Measurements from ENCODE around the gene GPR137. TPM values are rescaled to one million over a fixed set of nuclear protein-coding genes. Genes with fewer than 3 reads are reported as not detected.

Gene GPR137
- total and polyA plus RNA-seq, 2 experiments from 2014 or later: 16.3 to 32.5 TPM

DNA sequence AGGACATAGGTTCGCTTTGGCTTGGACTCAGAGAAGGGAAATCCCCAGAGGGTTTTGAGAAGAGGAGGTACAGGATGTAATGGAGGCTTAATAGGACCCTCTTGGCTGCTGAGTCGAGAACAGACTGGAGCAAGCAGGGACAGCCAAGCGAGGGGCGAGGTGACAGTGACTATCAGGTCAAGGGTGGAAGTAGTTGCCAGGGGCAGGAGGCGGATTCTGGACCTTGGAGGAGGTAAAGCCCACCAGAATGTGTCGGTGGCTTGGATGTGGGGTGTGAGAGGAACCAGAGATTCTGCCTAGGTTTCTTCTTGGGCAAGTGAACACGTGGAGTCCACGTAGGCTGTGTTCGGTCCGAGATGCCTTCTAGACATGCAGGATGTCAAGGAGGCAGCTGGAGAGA, 27.3 kb downstream of the GPR137 start:
- Mint-ChIP-seq H3K9me3 (no peaks in the 10 kb centered on the region; the same call in 1 of the 3 replicates), H3K27me3 (ENCODE audit: insufficient read depth, low read depth, poor library complexity) (peaks cover 25% of the 10 kb centered on the region), H3K4me3 (no peak overlapping the region; the same call in 2 of the 3 replicates), H3K4me1 (peaks cover 8% of the 10 kb centered on the region; the same call in 2 of the 3 replicates), H3K36me3 (ENCODE audit: low read depth) (peaks cover 35% of the 10 kb centered on the region), H3K27ac (no peak overlapping the region; the same call in 1 of the 2 replicates)
- DNase-seq (ENCODE audit: low spot score) (no peak), ATAC-seq (no peak)
- Histone ChIP-seq H3K9me2 (ENCODE audit: insufficient read depth) (no peaks in the 10 kb centered on the region), H2AFZ (no peak overlapping the region), H3K4me2 (no peak overlapping the region), H3K27me3 (ENCODE audit: insufficient read depth) (no peaks in the 10 kb centered on the region), H3K27ac (ENCODE audit: low read depth) (no peak overlapping the region), H4K20me1 (replicated peaks; ENCODE audit: insufficient read depth) (no peaks in the 10 kb centered on the region; the same call in none of the 2 replicates), H3K36me3 (ENCODE audit: insufficient read depth) (no peaks in the 10 kb centered on the region; the same call in 1 of the 2 replicates), H3F3A (replicated peaks; ENCODE audit: low read depth) (peaks cover 19% of the 10 kb centered on the region; the same call in 1 of the 2 replicates), H3K79me2 (replicated peaks; ENCODE audit: insufficient read depth) (peaks cover 30% of the 10 kb centered on the region), H3K4me3 (no peak overlapping the region), H3K4me1 (ENCODE audit: insufficient read depth) (peaks cover 5% of the 10 kb centered on the region)
- TF ChIP-seq ETS1 (IDR thresholded peaks at IDR 0.05): no peak
- no peak for TF ChIP-seq JUNB (IDR thresholded peaks at IDR 0.05; ENCODE audit: unreplicated experiment)
- no peak for TF ChIP-seq NANOG (IDR thresholded peaks at IDR 0.05; ENCODE audit: borderline replicate concordance)
- TF ChIP-seq, protein P1, sequence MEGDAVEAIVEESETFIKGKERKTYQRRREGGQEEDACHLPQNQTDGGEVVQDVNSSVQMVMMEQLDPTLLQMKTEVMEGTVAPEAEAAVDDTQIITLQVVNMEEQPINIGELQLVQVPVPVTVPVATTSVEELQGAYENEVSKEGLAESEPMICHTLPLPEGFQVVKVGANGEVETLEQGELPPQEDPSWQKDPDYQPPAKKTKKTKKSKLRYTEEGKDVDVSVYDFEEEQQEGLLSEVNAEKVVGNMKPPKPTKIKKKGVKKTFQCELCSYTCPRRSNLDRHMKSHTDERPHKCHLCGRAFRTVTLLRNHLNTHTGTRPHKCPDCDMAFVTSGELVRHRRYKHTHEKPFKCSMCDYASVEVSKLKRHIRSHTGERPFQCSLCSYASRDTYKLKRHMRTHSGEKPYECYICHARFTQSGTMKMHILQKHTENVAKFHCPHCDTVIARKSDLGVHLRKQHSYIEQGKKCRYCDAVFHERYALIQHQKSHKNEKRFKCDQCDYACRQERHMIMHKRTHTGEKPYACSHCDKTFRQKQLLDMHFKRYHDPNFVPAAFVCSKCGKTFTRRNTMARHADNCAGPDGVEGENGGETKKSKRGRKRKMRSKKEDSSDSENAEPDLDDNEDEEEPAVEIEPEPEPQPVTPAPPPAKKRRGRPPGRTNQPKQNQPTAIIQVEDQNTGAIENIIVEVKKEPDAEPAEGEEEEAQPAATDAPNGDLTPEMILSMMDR (conservative IDR thresholded peaks at IDR 0.05; ENCODE audit: low read depth in 2 of 2): no peak
- TF ChIP-seq, protein P2, sequence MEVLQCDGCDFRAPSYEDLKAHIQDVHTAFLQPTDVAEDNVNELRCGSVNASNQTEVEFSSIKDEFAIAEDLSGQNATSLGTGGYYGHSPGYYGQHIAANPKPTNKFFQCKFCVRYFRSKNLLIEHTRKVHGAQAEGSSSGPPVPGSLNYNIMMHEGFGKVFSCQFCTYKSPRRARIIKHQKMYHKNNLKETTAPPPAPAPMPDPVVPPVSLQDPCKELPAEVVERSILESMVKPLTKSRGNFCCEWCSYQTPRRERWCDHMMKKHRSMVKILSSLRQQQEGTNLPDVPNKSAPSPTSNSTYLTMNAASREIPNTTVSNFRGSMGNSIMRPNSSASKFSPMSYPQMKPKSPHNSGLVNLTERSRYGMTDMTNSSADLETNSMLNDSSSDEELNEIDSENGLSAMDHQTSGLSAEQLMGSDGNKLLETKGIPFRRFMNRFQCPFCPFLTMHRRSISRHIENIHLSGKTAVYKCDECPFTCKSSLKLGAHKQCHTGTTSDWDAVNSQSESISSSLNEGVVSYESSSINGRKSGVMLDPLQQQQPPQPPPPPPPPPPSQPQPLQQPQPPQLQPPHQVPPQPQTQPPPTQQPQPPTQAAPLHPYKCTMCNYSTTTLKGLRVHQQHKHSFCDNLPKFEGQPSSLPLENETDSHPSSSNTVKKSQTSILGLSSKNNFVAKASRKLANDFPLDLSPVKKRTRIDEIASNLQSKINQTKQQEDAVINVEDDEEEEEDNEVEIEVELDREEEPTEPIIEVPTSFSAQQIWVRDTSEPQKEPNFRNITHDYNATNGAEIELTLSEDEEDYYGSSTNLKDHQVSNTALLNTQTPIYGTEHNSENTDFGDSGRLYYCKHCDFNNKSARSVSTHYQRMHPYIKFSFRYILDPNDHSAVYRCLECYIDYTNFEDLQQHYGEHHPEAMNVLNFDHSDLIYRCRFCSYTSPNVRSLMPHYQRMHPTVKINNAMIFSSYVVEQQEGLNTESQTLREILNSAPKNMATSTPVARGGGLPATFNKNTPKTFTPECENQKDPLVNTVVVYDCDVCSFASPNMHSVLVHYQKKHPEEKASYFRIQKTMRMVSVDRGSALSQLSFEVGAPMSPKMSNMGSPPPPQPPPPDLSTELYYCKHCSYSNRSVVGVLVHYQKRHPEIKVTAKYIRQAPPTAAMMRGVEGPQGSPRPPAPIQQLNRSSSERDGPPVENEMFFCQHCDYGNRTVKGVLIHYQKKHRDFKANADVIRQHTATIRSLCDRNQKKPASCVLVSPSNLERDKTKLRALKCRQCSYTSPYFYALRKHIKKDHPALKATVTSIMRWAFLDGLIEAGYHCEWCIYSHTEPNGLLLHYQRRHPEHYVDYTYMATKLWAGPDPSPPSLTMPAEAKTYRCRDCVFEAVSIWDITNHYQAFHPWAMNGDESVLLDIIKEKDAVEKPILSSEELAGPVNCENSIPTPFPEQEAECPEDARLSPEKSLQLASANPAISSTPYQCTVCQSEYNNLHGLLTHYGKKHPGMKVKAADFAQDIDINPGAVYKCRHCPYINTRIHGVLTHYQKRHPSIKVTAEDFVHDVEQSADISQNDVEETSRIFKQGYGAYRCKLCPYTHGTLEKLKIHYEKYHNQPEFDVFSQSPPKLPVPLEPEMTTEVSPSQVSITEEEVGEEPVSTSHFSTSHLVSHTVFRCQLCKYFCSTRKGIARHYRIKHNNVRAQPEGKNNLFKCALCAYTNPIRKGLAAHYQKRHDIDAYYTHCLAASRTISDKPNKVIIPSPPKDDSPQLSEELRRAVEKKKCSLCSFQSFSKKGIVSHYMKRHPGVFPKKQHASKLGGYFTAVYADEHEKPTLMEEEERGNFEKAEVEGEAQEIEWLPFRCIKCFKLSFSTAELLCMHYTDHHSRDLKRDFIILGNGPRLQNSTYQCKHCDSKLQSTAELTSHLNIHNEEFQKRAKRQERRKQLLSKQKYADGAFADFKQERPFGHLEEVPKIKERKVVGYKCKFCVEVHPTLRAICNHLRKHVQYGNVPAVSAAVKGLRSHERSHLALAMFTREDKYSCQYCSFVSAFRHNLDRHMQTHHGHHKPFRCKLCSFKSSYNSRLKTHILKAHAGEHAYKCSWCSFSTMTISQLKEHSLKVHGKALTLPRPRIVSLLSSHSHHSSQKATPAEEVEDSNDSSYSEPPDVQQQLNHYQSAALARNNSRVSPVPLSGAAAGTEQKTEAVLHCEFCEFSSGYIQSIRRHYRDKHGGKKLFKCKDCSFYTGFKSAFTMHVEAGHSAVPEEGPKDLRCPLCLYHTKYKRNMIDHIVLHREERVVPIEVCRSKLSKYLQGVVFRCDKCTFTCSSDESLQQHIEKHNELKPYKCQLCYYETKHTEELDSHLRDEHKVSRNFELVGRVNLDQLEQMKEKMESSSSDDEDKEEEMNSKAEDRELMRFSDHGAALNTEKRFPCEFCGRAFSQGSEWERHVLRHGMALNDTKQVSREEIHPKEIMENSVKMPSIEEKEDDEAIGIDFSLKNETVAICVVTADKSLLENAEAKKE (CRISPR knock-in tag; IDR thresholded peaks at IDR 0.05): no peak
- no peak for TF ChIP-seq EZH2phosphoT487 (IDR thresholded peaks at IDR 0.05; ENCODE audit: unreplicated experiment)
- no peak for TF ChIP-seq POLR2AphosphoS5 (IDR thresholded peaks at IDR 0.05; ENCODE audit: low read depth)
- no peak for TF ChIP-seq STAT1 (IDR thresholded peaks at IDR 0.05; ENCODE audit: unreplicated experiment)
- TF ChIP-seq ZNF114 (CRISPR knock-in tag; IDR thresholded peaks at IDR 0.05): no peak
- no peak for TF ChIP-seq ZNF331 (CRISPR knock-in tag; IDR thresholded peaks at IDR 0.05; ENCODE audit: low read depth)
- TF ChIP-seq EZH2 (IDR thresholded peaks at IDR 0.05; ENCODE audit: low read depth, unreplicated experiment): no peak
- TF ChIP-seq, protein P3, sequence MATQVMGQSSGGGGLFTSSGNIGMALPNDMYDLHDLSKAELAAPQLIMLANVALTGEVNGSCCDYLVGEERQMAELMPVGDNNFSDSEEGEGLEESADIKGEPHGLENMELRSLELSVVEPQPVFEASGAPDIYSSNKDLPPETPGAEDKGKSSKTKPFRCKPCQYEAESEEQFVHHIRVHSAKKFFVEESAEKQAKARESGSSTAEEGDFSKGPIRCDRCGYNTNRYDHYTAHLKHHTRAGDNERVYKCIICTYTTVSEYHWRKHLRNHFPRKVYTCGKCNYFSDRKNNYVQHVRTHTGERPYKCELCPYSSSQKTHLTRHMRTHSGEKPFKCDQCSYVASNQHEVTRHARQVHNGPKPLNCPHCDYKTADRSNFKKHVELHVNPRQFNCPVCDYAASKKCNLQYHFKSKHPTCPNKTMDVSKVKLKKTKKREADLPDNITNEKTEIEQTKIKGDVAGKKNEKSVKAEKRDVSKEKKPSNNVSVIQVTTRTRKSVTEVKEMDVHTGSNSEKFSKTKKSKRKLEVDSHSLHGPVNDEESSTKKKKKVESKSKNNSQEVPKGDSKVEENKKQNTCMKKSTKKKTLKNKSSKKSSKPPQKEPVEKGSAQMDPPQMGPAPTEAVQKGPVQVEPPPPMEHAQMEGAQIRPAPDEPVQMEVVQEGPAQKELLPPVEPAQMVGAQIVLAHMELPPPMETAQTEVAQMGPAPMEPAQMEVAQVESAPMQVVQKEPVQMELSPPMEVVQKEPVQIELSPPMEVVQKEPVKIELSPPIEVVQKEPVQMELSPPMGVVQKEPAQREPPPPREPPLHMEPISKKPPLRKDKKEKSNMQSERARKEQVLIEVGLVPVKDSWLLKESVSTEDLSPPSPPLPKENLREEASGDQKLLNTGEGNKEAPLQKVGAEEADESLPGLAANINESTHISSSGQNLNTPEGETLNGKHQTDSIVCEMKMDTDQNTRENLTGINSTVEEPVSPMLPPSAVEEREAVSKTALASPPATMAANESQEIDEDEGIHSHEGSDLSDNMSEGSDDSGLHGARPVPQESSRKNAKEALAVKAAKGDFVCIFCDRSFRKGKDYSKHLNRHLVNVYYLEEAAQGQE (IDR thresholded peaks at IDR 0.05; ENCODE audit: unreplicated experiment): no peak
- no peak for TF ChIP-seq CREB1 (CRISPR knock-in tag; IDR thresholded peaks at IDR 0.05; ENCODE audit: low read depth)

All from GM23338 (cell line).